MM.1S (cell line): ENCODE results near the gene TEX19.

ENCODE experiments used
- DNase-seq: peaks from one replicate; pipeline ENCODE4 v3.0.0-alpha.2; 2015
- H2AFZ ChIP-seq: fragments of 300-600 bp; sonication (generic); 2 replicates; pipeline ENCODE4 v1.6.0; 2016; ENCODE audit warnings: antibody characterized with exemption, low read length
- H3F3A ChIP-seq: fragments of 300-600 bp; sonication (generic); 2 replicates; pipeline ENCODE4 v1.6.1; 2016; ENCODE audit warnings: mild to moderate bottlenecking, antibody characterized with exemption, low read length, moderate library complexity, mixed read lengths; ENCODE audit not compliant: insufficient read depth
- H3K27ac ChIP-seq: fragments of 300-600 bp; sonication (generic); 2 replicates; pipeline ENCODE4 v1.5.1; 2016; ENCODE audit warnings: mild to moderate bottlenecking, low read length
- H3K27me3 ChIP-seq: fragments of 300-600 bp; sonication (generic); replicated peaks from 2 replicates; pipeline ENCODE4 v1.6.0; 2016; ENCODE audit warnings: low read length; ENCODE audit not compliant: insufficient read depth
- H3K36me3 ChIP-seq: fragments of 300-600 bp; sonication (generic); replicated peaks from 2 replicates; pipeline ENCODE4 v1.6.1; 2016; ENCODE audit warnings: mild to moderate bottlenecking, low read length, mixed read lengths; ENCODE audit not compliant: insufficient read depth
- H3K4me1 ChIP-seq: fragments of 300-600 bp; sonication (generic); 2 replicates; pipeline ENCODE4 v1.6.1; 2016; ENCODE audit warnings: low read length, mixed read lengths
- H3K4me2 ChIP-seq: fragments of 300-600 bp; sonication (generic); 2 replicates; pipeline ENCODE4 v1.6.0; 2016; ENCODE audit warnings: low read depth, low read length
- H3K4me3 ChIP-seq: fragments of 300-600 bp; sonication (generic); 2 replicates; pipeline ENCODE4 v1.5.1; 2016; ENCODE audit warnings: low read length, mixed read lengths
- H3K79me2 ChIP-seq: fragments of 300-600 bp; sonication (generic); 2 replicates; pipeline ENCODE4 v1.6.1; 2016; ENCODE audit warnings: mixed run types, low read length, mixed read lengths
- H3K9ac ChIP-seq: fragments of 300-600 bp; sonication (generic); 2 replicates; pipeline ENCODE4 v1.6.1; 2016; ENCODE audit warnings: low read length, mixed read lengths
- H3K9me2 ChIP-seq: fragments of 300-600 bp; sonication (generic); replicated peaks from 2 replicates; pipeline ENCODE4 v1.6.1; 2016; ENCODE audit warnings: mild to moderate bottlenecking, low read length, mixed read lengths; ENCODE audit not compliant: insufficient read depth
- H3K9me3 ChIP-seq: fragments of 300-600 bp; sonication (generic); replicated peaks from 2 replicates; pipeline ENCODE4 v1.6.1; 2016; ENCODE audit warnings: mild to moderate bottlenecking, low read length, mixed read lengths; ENCODE audit not compliant: insufficient read depth
- H4K20me1 ChIP-seq: fragments of 300-600 bp; sonication (generic); 2 replicates; pipeline ENCODE4 v1.6.1; 2016; ENCODE audit warnings: mild to moderate bottlenecking, low read length, moderate library complexity, mixed read lengths; ENCODE audit not compliant: insufficient read depth
- CTCF ChIP-seq: fragments of 300-600 bp; sonication (generic); IDR thresholded peaks from 2 replicates; pipeline ENCODE4 v1.5.1; 2016; ENCODE audit warnings: antibody characterized with exemption, low read length, mixed read lengths
- EZH2 ChIP-seq: fragments of 300-600 bp; sonication (generic); optimal IDR thresholded peaks from 2 replicates; pipeline ENCODE3; 2017; ENCODE audit warnings: low read depth, mild to moderate bottlenecking, antibody characterized with exemption, low read length, mixed read lengths
- EZH2phosphoT487 ChIP-seq: fragments of 300-600 bp; sonication (generic); IDR thresholded peaks from 2 replicates; pipeline ENCODE4 v1.6.1; 2018; ENCODE audit warnings: antibody characterized with exemption, low read length

The TEX19 gene

DNA sequence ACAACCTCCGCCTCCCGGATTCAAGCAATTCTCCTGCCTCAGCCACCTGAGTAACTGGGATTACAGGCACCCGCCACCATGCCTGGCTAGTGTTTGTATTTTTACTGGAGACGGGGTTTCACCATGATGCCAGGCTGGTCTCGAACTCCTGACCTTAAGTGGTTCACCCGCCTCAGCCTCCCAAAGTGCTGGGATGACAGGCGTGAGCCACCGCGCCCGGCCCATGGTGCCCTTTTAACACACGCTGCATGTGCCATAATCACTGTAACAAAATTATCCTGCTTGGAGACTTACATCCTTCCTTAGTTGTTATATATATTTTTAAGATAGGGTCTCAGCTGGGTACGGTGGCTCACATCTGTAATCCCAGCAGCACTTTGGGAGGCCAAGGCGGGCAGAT lies 47.1 kb upstream of the TEX19 start:
- DNase-seq = no peak
- H3K36me3 ChIP-seq = no peaks in the 10 kb centered on the region
- no peak overlapping the region for H3K4me2 ChIP-seq
- no peaks in the 10 kb centered on the region for H4K20me1 ChIP-seq
- peaks cover 8% of the 10 kb centered on the region for H3K4me1 ChIP-seq
- H3F3A ChIP-seq = no peaks in the 10 kb centered on the region
- no peaks in the 10 kb centered on the region for H3K79me2 ChIP-seq
- H3K27me3 ChIP-seq = peaks cover 58% of the 10 kb centered on the region
- no peak overlapping the region for H2AFZ ChIP-seq
- TF ChIP-seq EZH2 = no peak
- TF ChIP-seq CTCF = no peak
- TF ChIP-seq EZH2phosphoT487 = no peak
- no peak overlapping the region for H3K4me3 ChIP-seq
- no peaks in the 10 kb centered on the region for H3K9me3 ChIP-seq
- no peaks in the 10 kb centered on the region for H3K9me2 ChIP-seq
- no peak overlapping the region for H3K27ac ChIP-seq
- H3K9ac ChIP-seq = no peak overlapping the region

- H3K9me2 ChIP-seq = no peaks in the 10 kb centered on the region
- H3K27me3 ChIP-seq = peaks cover 52% of the 10 kb centered on the region
- TF ChIP-seq EZH2 = no peak
- TF ChIP-seq CTCF = no peak
- no peak for TF ChIP-seq EZH2phosphoT487
- peaks cover 8% of the 10 kb centered on the region for H3K4me1 ChIP-seq
- H3K9me3 ChIP-seq = no peaks in the 10 kb centered on the region
- no peak overlapping the region for H3K4me3 ChIP-seq
- H3K9ac ChIP-seq = no peak overlapping the region
- no peak overlapping the region for H3K27ac ChIP-seq
- H3K36me3 ChIP-seq = no peaks in the 10 kb centered on the region
- H2AFZ ChIP-seq = no peak overlapping the region
- H3F3A ChIP-seq = no peaks in the 10 kb centered on the region
- no peaks in the 10 kb centered on the region for H3K79me2 ChIP-seq
- H4K20me1 ChIP-seq = no peaks in the 10 kb centered on the region
- H3K4me2 ChIP-seq = no peak overlapping the region
- DNase-seq = no peak
Measured at GRCh38 chr17:82313195-82314011, 45.6 kb upstream of the TEX19 start.

- H3K9me2 ChIP-seq = no peaks in the 10 kb centered on the region
- no peak for TF ChIP-seq EZH2phosphoT487
- no peak for TF ChIP-seq CTCF
- TF ChIP-seq EZH2 = no peak
Measured at GRCh38 chr17:82314012-82314726, 44.9 kb upstream of the TEX19 start.

More at GRCh38 chr17:82314012-82314726, 44.9 kb upstream of the TEX19 start:
- Histone ChIP-seq H3K9me3 (no peaks in the 10 kb centered on the region), H3K4me1 (peaks cover 8% of the 10 kb centered on the region), H3K27ac (no peak overlapping the region), H3K36me3 (no peaks in the 10 kb centered on the region), H3K79me2 (no peaks in the 10 kb centered on the region), H3K4me2 (no peak overlapping the region), H3K9ac (no peak overlapping the region), H3F3A (peaks cover 2% of the 10 kb centered on the region; the same call in 1 of the 2 replicates), H3K4me3 (no peak overlapping the region), H2AFZ (no peak overlapping the region), H4K20me1 (no peaks in the 10 kb centered on the region), H3K27me3 (peaks cover 45% of the 10 kb centered on the region)
- DNase-seq = no peak
